ENCODE results near the gene GAA. TPM values are rescaled to one million over a fixed set of nuclear protein-coding genes. Genes with fewer than 3 reads are reported as not detected.

The GAA gene
- total RNA-seq = 24.2 and 26.9 TPM in 2 replicates

DNA sequence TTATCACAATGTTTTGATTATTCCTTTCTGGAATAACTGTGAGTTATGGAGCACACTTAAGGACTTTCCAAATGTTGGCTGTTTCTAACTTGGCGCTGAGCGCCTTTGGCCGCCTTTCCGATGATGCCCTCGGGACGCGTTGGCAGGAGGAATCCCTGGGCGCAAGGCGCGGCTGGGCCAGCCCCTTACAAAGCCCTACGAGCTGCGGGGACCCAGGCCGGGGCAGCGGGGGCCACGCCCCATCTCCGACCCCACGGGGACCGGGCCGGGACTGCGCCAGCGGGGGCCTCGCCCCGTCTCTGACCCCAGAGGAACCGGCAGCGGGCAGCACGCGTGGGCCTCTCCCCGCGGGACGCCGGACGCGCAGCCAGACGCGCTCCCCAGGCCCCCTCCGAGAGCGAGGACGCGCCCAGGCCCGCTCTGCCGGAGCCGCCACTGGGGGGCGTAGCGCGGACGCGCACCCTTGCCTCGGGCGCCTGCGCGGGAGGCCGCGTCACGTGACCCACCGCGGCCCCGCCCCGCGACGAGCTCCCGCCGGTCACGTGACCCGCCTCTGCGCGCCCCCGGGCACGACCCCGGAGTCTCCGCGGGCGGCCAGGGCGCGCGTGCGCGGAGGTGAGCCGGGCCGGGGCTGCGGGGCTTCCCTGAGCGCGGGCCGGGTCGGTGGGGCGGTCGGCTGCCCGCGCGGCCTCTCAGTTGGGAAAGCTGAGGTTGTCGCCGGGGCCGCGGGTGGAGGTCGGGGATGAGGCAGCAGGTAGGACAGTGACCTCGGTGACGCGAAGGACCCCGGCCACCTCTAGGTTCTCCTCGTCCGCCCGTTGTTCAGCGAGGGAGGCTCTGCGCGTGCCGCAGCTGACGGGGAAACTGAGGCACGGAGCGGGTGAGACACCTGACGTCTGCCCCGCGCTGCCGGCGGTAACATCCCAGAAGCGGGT lies at the start of gene GAA:
Gene GAA (plus strand): TSS at position 571 of the 935 bp plus-strand sequence. CDS start 3,006 bp downstream, outside the sequence.

DNA sequence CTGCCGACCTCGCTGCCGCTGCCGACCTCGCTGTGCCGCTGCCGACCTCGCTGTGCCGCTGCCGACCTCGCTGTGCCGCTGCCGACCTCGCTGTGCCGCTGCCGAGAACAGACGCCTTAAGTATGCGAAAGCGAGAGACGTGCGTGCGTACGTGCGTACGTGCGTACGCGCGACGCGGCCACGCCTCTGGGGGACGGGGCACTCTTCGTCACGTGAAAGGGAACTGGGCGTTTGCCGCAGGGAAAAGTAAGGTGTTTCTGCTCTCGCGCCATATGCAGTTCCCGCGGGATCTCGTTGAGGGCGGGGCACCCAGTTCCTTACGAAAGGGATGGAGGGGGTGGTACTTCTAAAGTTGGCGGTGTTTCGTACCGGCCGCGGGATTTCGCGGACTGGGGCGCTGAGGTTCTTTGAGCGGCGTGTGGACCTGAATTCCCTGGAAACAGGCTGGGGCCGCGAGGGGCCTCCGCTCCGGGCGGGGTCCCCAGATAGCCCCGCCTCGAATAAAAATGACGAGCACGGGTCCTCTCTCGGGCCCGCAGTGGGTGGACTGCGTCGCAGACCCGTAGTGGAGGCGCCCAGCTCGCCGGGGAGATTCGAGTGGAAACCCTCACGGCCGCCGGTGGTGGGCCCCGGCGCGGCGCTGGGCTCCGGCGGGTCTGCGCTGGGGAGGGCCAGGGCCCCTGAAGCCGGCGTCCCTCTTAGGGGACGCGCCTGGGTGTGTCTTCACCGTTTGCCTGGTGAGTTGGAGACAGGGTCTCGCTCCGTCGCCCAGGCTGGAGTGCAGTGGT lies 45.8 kb downstream of the GAA start, which contains the start of gene EIF4A3:
Gene EIF4A3 (minus strand): TSS at position 94 of the 788 bp plus-strand sequence. CDS start 167 bp downstream, outside the sequence.

Other genes starting within 250 kb of the GAA start
- 19.8 and 22.7 TPM in 2 replicates for gene TBC1D16, start 65.7 kb upstream of the GAA start, total RNA-seq
- gene CCDC40, start 64.9 kb upstream of the GAA start, total RNA-seq = 1.0 and 2.0 TPM in 2 replicates
- gene EIF4A3, start 45.5 kb downstream of the GAA start, total RNA-seq = 91.1 and 92.5 TPM in 2 replicates
- gene CARD14, start 68.4 kb downstream of the GAA start, total RNA-seq = under 0.01 TPM in 1 of 2 replicates, not detected in the other
- gene SGSH, start 118.8 kb downstream of the GAA start, total RNA-seq = 14.4 and 15.6 TPM in 2 replicates
- gene SLC26A11, start 118.8 kb downstream of the GAA start, total RNA-seq = 5.1 and 7.4 TPM in 2 replicates
- gene RNF213, start 159.3 kb downstream of the GAA start, total RNA-seq = 26.2 and 27.6 TPM in 2 replicates